Spleen (tissue), 11 donors: ENCODE measurements around the gene PAQR8. TPM values are rescaled to one million over a fixed set of nuclear protein-coding genes. Genes with fewer than 3 reads are reported as not detected.

Source experiments
- DNase-seq: peaks from one replicate; pipeline ENCODE4 v3.0.0-alpha.2; 2020
- H3K27ac ChIP-seq, 8 donors: fragments of 200-600 bp; sonication (generic) in 7 of 8; 1 replicate in 4 of 8; 2 replicates in 4 of 8; pipeline versions ENCODE4 v1.5.0 to v1.8.0; 2016 to 2021; ENCODE audit warnings: inconsistent platforms in 4 of 8, mild to moderate bottlenecking in 4 of 8, moderate library complexity in 1 of 8
- H3K27me3 ChIP-seq, 7 donors: fragments of 200-600 bp; sonication (generic) in 6 of 7; replicated peaks in 1 of 7; 1 replicate in 4 of 7; 2 replicates in 3 of 7; pipeline versions ENCODE4 v1.5.0 to v1.8.0; 2016 to 2021; ENCODE audit warnings: inconsistent platforms in 3 of 7, mild to moderate bottlenecking in 1 of 7
- H3K36me3 ChIP-seq, 6 donors: fragments of 200-600 bp; sonication (generic) in 5 of 6; 1 replicate in 4 of 6; 2 replicates in 2 of 6; pipeline versions ENCODE4 v1.5.0 to v1.8.0; 2016 to 2021; ENCODE audit warnings: inconsistent platforms in 2 of 6
- H3K4me1 ChIP-seq, 6 donors: fragments of 200-600 bp; sonication (generic) in 5 of 6; 1 replicate in 3 of 6; 2 replicates in 3 of 6; pipeline versions ENCODE4 v1.5.0 to v1.8.0; 2016 to 2021; ENCODE audit warnings: inconsistent platforms in 3 of 6
- H3K4me3 ChIP-seq, 8 donors: fragments of 200-600 bp; sonication (generic) in 7 of 8; 1 replicate in 4 of 8; 2 replicates in 4 of 8; pipeline versions ENCODE4 v1.5.0 to v1.8.0; 2016 to 2021; ENCODE audit warnings: inconsistent platforms in 4 of 8, mild to moderate bottlenecking in 4 of 8, moderate library complexity in 2 of 8
- H3K9me3 ChIP-seq, 8 donors: fragments of 200-600 bp; sonication (generic) in 7 of 8; 1 replicate in 4 of 8; 2 replicates in 4 of 8; pipeline versions ENCODE4 v1.5.0 to v1.8.0; 2016 to 2021; ENCODE audit warnings: inconsistent platforms in 4 of 8
- POLR2A ChIP-seq, 3 donors: fragments of 450-650 bp; IDR thresholded peaks; one replicate each; pipeline ENCODE4 v1.5.1; 2017; ENCODE audit warnings: antibody characterized with exemption in 3 of 3, mild to moderate bottlenecking in 1 of 3
- POLR2AphosphoS5 ChIP-seq, 3 donors: sonication (generic); formaldehyde crosslinking; IDR thresholded peaks; one replicate each; pipeline ENCODE4 v1.5.1; 2017; ENCODE audit warnings: antibody characterized with exemption in 3 of 3
- WGBS, 5 donors: extraction: QIAGEN DNeasy Blood & Tissue Kit in 3 of 5; methylation state at CpG; one replicate each; pipeline versions ENCODE4 v1.1.5 to v1.1.7; 2013 to 2018; 5-methylcytosine and 5-hydroxymethylcytosine counted together
- intact Hi-C: fragments of 100-400 bp; cut with DNase I; formaldehyde crosslinking; loops from one replicate; pipeline ENCODE4 v1.15.0; 2023; ENCODE audit warnings: low total_unique reads
- polyA plus RNA-seq, 3 donors: library from polyadenylated mRNA; stranded (reverse); fragments of 200-250 nt; gene quantifications; one replicate each; pipeline ENCODE4 v1.2.1, GENCODE V29; 2013
- total RNA-seq, 7 donors: library from RNA; depleted of rRNA in 3 of 7; stranded (reverse); fragments of >200 nt in 3 of 7; fragmentation: NEBNext Ultra II Directional in 4 of 7; extraction: Animal tissue kit (Norgen Biotek cat#: 25700) in 4 of 7; gene quantifications; one replicate each; pipeline versions ENCODE4 v1.1.0 to v1.2.1, GENCODE V29; 2016 to 2021
- TF ChIP-seq, protein P1 (sequence below), 11 experiments: fragments of 200-600 bp in 7 of 11; fragments of 450-650 bp in 4 of 11; sonication (generic) in 4 of 11; IDR thresholded peaks in 8 of 11; conservative IDR thresholded peaks in 3 of 11; 1 replicate in 7 of 11; 2 replicates in 4 of 11; pipeline versions ENCODE4 v1.4.0 to v1.8.0; 2016 to 2021; ENCODE audit warnings: antibody characterized with exemption in 11 of 11, inconsistent platforms in 4 of 11, mild to moderate bottlenecking in 1 of 11
- donor health status: healthy with polysubstance abuse.
- donor health status: DM: no; HTN: no; CAD: no; lungs with moderate emphysema.
- donor health status: DM: no; HTN: no; CAD: no.
- donor health status: Bipolar disorder and iron deficiency.
- donor health status: healthy.
- donor health status: DM: no; HTN: no; CAD: no.
- donor health status: DM: yes; HTN: yes; CAD: no.

Gene PAQR8
- total and polyA plus RNA-seq, 10 donors: 3.5 to 13.3 (median 9.7) TPM

DNA sequence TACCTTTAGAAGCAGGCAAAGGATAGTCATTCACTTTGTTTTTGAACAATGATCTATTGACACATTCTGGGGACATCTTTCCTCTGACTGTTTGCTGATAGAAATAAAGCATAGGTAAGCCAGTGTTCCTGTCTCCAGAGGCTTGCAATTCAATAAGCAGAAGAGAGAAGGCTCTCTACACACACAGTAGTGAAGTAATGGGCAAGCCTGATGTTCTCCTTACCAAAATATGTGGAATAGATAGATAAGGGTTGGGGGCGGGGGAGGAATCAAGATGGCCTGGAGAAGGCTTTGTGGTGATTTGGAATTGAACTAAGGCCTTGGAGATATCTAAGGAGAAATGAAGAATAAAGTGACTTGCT lies 27.3 kb downstream of the PAQR8 start:
- Histone ChIP-seq H3K36me3 (no peaks in the 10 kb centered on the region), H3K4me3 (peak overlapping the region in 1 of 8 donors; percentile 33), H3K27ac (peak overlapping the region in 6 of 8 donors; percentile 41 to 87 (median 70)), H3K27me3 (no peaks in the 10 kb centered on the region), H3K4me1 (peaks cover 17 to 57% (median 29%) of the 10 kb centered on the region in 6 donors), H3K9me3 (peaks cover 0 to 6% (median 0%) of the 10 kb centered on the region in 8 donors)
- no peak for DNase-seq
- WGBS, 5 donors: 86 to 94% (median 88%) methylated on average over 1 of the region's 1 CpG
- intact Hi-C loops: no loop called here
- no peak for TF ChIP-seq POLR2A (IDR thresholded peaks at IDR 0.05)
- TF ChIP-seq, protein P1, sequence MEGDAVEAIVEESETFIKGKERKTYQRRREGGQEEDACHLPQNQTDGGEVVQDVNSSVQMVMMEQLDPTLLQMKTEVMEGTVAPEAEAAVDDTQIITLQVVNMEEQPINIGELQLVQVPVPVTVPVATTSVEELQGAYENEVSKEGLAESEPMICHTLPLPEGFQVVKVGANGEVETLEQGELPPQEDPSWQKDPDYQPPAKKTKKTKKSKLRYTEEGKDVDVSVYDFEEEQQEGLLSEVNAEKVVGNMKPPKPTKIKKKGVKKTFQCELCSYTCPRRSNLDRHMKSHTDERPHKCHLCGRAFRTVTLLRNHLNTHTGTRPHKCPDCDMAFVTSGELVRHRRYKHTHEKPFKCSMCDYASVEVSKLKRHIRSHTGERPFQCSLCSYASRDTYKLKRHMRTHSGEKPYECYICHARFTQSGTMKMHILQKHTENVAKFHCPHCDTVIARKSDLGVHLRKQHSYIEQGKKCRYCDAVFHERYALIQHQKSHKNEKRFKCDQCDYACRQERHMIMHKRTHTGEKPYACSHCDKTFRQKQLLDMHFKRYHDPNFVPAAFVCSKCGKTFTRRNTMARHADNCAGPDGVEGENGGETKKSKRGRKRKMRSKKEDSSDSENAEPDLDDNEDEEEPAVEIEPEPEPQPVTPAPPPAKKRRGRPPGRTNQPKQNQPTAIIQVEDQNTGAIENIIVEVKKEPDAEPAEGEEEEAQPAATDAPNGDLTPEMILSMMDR (IDR thresholded peaks at IDR 0.05 in 8 of 11, conservative IDR thresholded peaks at IDR 0.05 in 3 of 11): no peak
- no peak for TF ChIP-seq POLR2AphosphoS5 (IDR thresholded peaks at IDR 0.05)

- intact Hi-C loops: no loop called here
- TF ChIP-seq, protein P1 (IDR thresholded peaks at IDR 0.05 in 8 of 11, conservative IDR thresholded peaks at IDR 0.05 in 3 of 11): no peak
- TF ChIP-seq POLR2AphosphoS5 (IDR thresholded peaks at IDR 0.05) (peak in 1 of 3 donors; percentile 44), POLR2A (IDR thresholded peaks at IDR 0.05) (no peak)
- peak; percentile 86 for DNase-seq
- Histone ChIP-seq H3K4me3 (peak overlapping the region in 2 of 8 donors; percentile 11 to 33), H3K27me3 (no peaks in the 10 kb centered on the region), H3K9me3 (peaks cover 0 to 6% (median 0%) of the 10 kb centered on the region in 8 donors), H3K36me3 (no peaks in the 10 kb centered on the region), H3K4me1 (peaks cover 17 to 62% (median 32%) of the 10 kb centered on the region in 6 donors), H3K27ac (peak overlapping the region; percentile 15 to 87 (median 66))
- WGBS, 5 donors: 4 to 12% (median 6%) methylated on average over 8 of the region's 8 CpGs
Observed at GRCh38 chr6:52389626-52390360, 27.8 kb downstream of the PAQR8 start.

DNA sequence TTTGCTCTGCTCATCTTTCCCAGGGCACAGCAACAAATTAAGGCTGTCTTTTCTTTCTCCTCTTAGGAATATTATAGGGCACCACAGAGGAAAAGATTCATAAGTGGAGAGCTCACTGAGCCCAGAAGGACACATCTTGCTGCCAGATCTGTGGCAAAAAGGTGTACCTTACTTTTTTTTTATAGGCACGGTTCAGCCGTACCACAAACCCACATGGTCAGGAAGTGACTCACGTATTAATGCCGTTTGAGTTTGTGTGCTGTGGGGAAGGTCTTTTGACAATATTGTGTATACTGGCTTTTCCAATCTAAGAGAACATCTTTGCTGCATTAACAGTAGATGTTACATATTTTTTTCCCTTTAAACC lies 28.4 kb downstream of the PAQR8 start:
- peak overlapping the region; percentile 15 to 87 (median 66) for H3K27ac ChIP-seq

DNA sequence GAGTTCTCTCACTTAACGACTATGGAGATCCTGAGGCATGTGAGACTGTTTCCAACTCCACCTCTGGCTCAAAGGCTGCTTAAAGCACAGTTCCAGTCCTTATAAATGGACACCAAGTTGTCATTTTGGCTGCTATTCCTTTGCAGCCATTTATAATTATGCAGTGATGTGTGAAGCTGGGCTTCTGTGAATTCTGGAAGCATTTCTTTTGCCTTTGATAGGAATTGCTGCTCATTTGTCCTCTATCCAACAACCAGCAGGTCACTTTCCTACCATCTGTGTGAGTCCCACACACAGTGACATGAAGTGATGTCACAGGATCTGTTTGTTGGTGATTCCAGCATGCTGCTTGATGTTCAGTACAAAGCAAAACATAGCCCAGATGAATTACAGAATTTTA lies 29.6 kb downstream of the PAQR8 start:
- no peak for TF ChIP-seq POLR2A (IDR thresholded peaks at IDR 0.05)
- TF ChIP-seq, protein P1 (IDR thresholded peaks at IDR 0.05 in 8 of 11, conservative IDR thresholded peaks at IDR 0.05 in 3 of 11): no peak
- no peak for TF ChIP-seq POLR2AphosphoS5 (IDR thresholded peaks at IDR 0.05)
- WGBS, 5 donors: 78 to 97% (median 91%) methylated on average over 1 of the region's 1 CpG

More for the DNA sequence above, 28.4 kb downstream of the PAQR8 start:
- Histone ChIP-seq H3K4me3 (peak overlapping the region in 2 of 8 donors; percentile 11 to 33), H3K36me3 (no peaks in the 10 kb centered on the region), H3K4me1 (peaks cover 17 to 64% (median 34%) of the 10 kb centered on the region in 6 donors), H3K27me3 (no peaks in the 10 kb centered on the region), H3K9me3 (peaks cover 0 to 6% (median 0%) of the 10 kb centered on the region in 8 donors)
- intact Hi-C loops: no loop called here
- TF ChIP-seq POLR2AphosphoS5 (IDR thresholded peaks at IDR 0.05) (peak in 1 of 3 donors; percentile 55), POLR2A (IDR thresholded peaks at IDR 0.05) (no peak)
- TF ChIP-seq, protein P1 (IDR thresholded peaks at IDR 0.05 in 8 of 11, conservative IDR thresholded peaks at IDR 0.05 in 3 of 11): no peak
- no peak for DNase-seq
- 10 to 15% (median 13%) methylated on average over 4 of the region's 4 CpGs for WGBS, 5 donors

More for the DNA sequence above, 29.6 kb downstream of the PAQR8 start:
- no peaks in the 10 kb centered on the region for H3K27me3 ChIP-seq
- no peak overlapping the region for H3K4me3 ChIP-seq
- peaks cover 0 to 6% (median 0%) of the 10 kb centered on the region in 8 donors for H3K9me3 ChIP-seq
- peaks cover 17 to 66% (median 34%) of the 10 kb centered on the region in 6 donors for H3K4me1 ChIP-seq
- intact Hi-C loops: no loop called here
- peak overlapping the region in 6 of 8 donors; percentile 2 to 87 (median 70) for H3K27ac ChIP-seq
- no peak for DNase-seq
- H3K36me3 ChIP-seq: no peaks in the 10 kb centered on the region
